GM23338 (cell line): ENCODE data around the gene ACAD8. TPM values are rescaled to one million over a fixed set of nuclear protein-coding genes. Genes with fewer than 3 reads are reported as not detected.

Source experiments
- ATAC-seq: fragments of 200-7000 bp; cut with Tn5 transposase; 3 replicates; pipeline ENCODE4 v1.9.1; 2020
- DNase-seq: peaks from one replicate; pipeline ENCODE4 v3.0.0-alpha.2; 2015; ENCODE audit warnings: low spot score
- H2AFZ ChIP-seq: fragments of 200-600 bp; sonication (generic); 2 replicates; pipeline ENCODE4 v1.8.0; 2016; ENCODE audit warnings: antibody characterized with exemption, mild to moderate bottlenecking, moderate library complexity
- H3F3A ChIP-seq: fragments of 200-600 bp; sonication (generic); replicated peaks from 2 replicates; pipeline ENCODE4 v1.8.0; 2017; ENCODE audit warnings: antibody characterized with exemption, mixed run types, low read depth
- H3K27ac ChIP-seq: fragments of 200-600 bp; sonication (generic); 2 replicates; pipeline ENCODE4 v1.6.1; 2016; ENCODE audit warnings: low read depth
- H3K27me3 ChIP-seq: fragments of 200-600 bp; sonication (generic); 2 replicates; pipeline ENCODE4 v1.8.0; 2016; ENCODE audit warnings: mild to moderate bottlenecking, mixed run types, moderate library complexity; ENCODE audit not compliant: insufficient read depth
- H3K36me3 ChIP-seq: fragments of 200-600 bp; sonication (generic); 2 replicates; pipeline ENCODE4 v1.8.0; 2016; ENCODE audit warnings: mild to moderate bottlenecking; ENCODE audit not compliant: insufficient read depth
- H3K4me1 ChIP-seq: fragments of 200-600 bp; sonication (generic); 2 replicates; pipeline ENCODE4 v1.8.0; 2016; ENCODE audit warnings: mild to moderate bottlenecking, moderate library complexity; ENCODE audit not compliant: insufficient read depth
- H3K4me2 ChIP-seq: fragments of 200-600 bp; sonication (generic); 2 replicates; pipeline ENCODE4 v1.7.1; 2017; ENCODE audit warnings: mixed run types
- H3K4me3 ChIP-seq: fragments of 200-600 bp; sonication (generic); 2 replicates; pipeline ENCODE4 v1.6.1; 2016; ENCODE audit warnings: mixed run types
- H3K79me2 ChIP-seq: fragments of 200-600 bp; sonication (generic); replicated peaks from 2 replicates; pipeline ENCODE4 v1.8.0; 2017; ENCODE audit warnings: mild to moderate bottlenecking; ENCODE audit not compliant: insufficient read depth
- H3K9me2 ChIP-seq: fragments of 200-600 bp; sonication (generic); 2 replicates; pipeline ENCODE4 v1.8.0; 2017; ENCODE audit not compliant: insufficient read depth
- H4K20me1 ChIP-seq: fragments of 200-600 bp; sonication (generic); replicated peaks from 2 replicates; pipeline ENCODE4 v1.8.0; 2017; ENCODE audit warnings: mild to moderate bottlenecking; ENCODE audit not compliant: insufficient read depth
- H3K27ac Mint-ChIP-seq: 2 replicates; pipeline ENCODE4 v1.8.0; 2020; ENCODE audit warnings: inconsistent platforms, mild to moderate bottlenecking, moderate library complexity, mixed read lengths
- H3K27me3 Mint-ChIP-seq: 3 replicates; pipeline ENCODE4 v1.8.0; 2022; ENCODE audit warnings: low read depth, mild to moderate bottlenecking, moderate library complexity, mixed read lengths, inconsistent platforms; ENCODE audit not compliant: insufficient read depth, poor library complexity
- H3K36me3 Mint-ChIP-seq: 3 replicates; pipeline ENCODE4 v1.8.0; 2021; ENCODE audit warnings: low read depth, mild to moderate bottlenecking, inconsistent platforms, moderate library complexity, mixed read lengths
- H3K4me1 Mint-ChIP-seq: 3 replicates; pipeline ENCODE4 v1.8.0; 2020; ENCODE audit warnings: mild to moderate bottlenecking, inconsistent platforms, mixed read lengths
- H3K4me3 Mint-ChIP-seq: 3 replicates; pipeline ENCODE4 v1.8.0; 2021; ENCODE audit warnings: moderate library complexity, mild to moderate bottlenecking, inconsistent platforms, mixed read lengths
- H3K9me3 Mint-ChIP-seq: 3 replicates; pipeline ENCODE4 v1.8.0; 2020; ENCODE audit warnings: moderate library complexity, mild to moderate bottlenecking, inconsistent platforms, mixed read lengths
- CREB1 ChIP-seq: fragments of 250-450 bp; sonication (Bioruptor Pico); IDR thresholded peaks from 2 replicates; pipeline ENCODE4 v1.5.0; 2020; ENCODE audit warnings: low read depth, mild to moderate bottlenecking, moderate library complexity
- CTCF ChIP-seq, 2 experiments: fragments of 200-600 bp in 1 of 2; sonication (generic) in 1 of 2; conservative IDR thresholded peaks; 2 replicates each; pipeline versions ENCODE4 v1.5.1 to v1.6.1; 2016 to 2017; ENCODE audit warnings: antibody characterized with exemption in 2 of 2, low read depth in 2 of 2, mild to moderate bottlenecking in 2 of 2, moderate library complexity in 1 of 2
- ETS1 ChIP-seq: IDR thresholded peaks from 2 replicates; pipeline ENCODE4 v1.6.1; 2016; ENCODE audit warnings: antibody characterized with exemption
- EZH2 ChIP-seq: fragments of 200-600 bp; sonication (generic); IDR thresholded peaks from one replicate; pipeline ENCODE4 v1.8.0; 2017; ENCODE audit warnings: antibody characterized with exemption, mild to moderate bottlenecking, low read depth; ENCODE audit not compliant: unreplicated experiment
- EZH2phosphoT487 ChIP-seq: fragments of 200-600 bp; sonication (generic); IDR thresholded peaks from one replicate; pipeline ENCODE4 v1.8.1; 2018; ENCODE audit warnings: antibody characterized with exemption; ENCODE audit not compliant: unreplicated experiment
- JUNB ChIP-seq: IDR thresholded peaks from one replicate; pipeline ENCODE4 v1.6.1; 2016; ENCODE audit warnings: antibody characterized with exemption; ENCODE audit not compliant: unreplicated experiment
- NANOG ChIP-seq: IDR thresholded peaks from 2 replicates; pipeline ENCODE4 v1.6.1; 2016; ENCODE audit warnings: antibody characterized with exemption, borderline replicate concordance
- POLR2AphosphoS5 ChIP-seq: IDR thresholded peaks from 2 replicates; pipeline ENCODE4 v1.6.1; 2016; ENCODE audit warnings: antibody characterized with exemption, low read depth
- REST ChIP-seq: IDR thresholded peaks from one replicate; pipeline ENCODE4 v1.6.1; 2018; ENCODE audit warnings: antibody characterized with exemption; ENCODE audit not compliant: unreplicated experiment
- STAT1 ChIP-seq: IDR thresholded peaks from one replicate; pipeline ENCODE4 v1.6.1; 2016; ENCODE audit warnings: antibody characterized with exemption; ENCODE audit not compliant: unreplicated experiment
- ZNF114 ChIP-seq: fragments of 250-450 bp; sonication (Bioruptor Pico); IDR thresholded peaks from 2 replicates; pipeline ENCODE4 v1.5.0; 2020; ENCODE audit warnings: mild to moderate bottlenecking, moderate library complexity
- ZNF331 ChIP-seq: fragments of 250-450 bp; sonication (Bioruptor Pico); IDR thresholded peaks from 2 replicates; pipeline ENCODE4 v1.5.0; 2020; ENCODE audit warnings: low read depth, mild to moderate bottlenecking, moderate library complexity
- ZNF462 ChIP-seq: fragments of 250-450 bp; sonication (Bioruptor Pico); IDR thresholded peaks from 2 replicates; pipeline ENCODE4 v1.5.0; 2020; ENCODE audit warnings: mild to moderate bottlenecking, moderate library complexity
- polyA plus RNA-seq: library from polyadenylated mRNA; unstranded; fragments of >200 nt; fragmentation: Nextera tagmentation; extraction: Ambion mirVana; gene quantifications from 2 replicates; pipeline ENCODE4 v1.2.1, GENCODE V29; 2016
- total RNA-seq: library from RNA; depleted of rRNA; stranded (reverse); fragments of >200 nt; shearing (Covaris generic); gene quantifications from 2 replicates; pipeline ENCODE4 v1.2.3, GENCODE V29; 2014

Gene ACAD8
- total and polyA plus RNA-seq, 2 experiments from 2014 or later = 43.2 to 65.4 TPM

GRCh38 chr11:134250246-134250645 lies 3.1 kb upstream of the ACAD8 start:
- peaks cover 28% of the 10 kb centered on the region for H3K79me2 ChIP-seq
- no peak for ATAC-seq
- Mint-ChIP-seq H3K9me3 (no peaks in the 10 kb centered on the region), H3K27ac (no peak overlapping the region), H3K4me1 (peaks cover 21% of the 10 kb centered on the region), H3K4me3 (no peak overlapping the region), H3K27me3 (no peaks in the 10 kb centered on the region), H3K36me3 (peaks cover 47% of the 10 kb centered on the region)
- H3K4me1 ChIP-seq = peaks cover 24% of the 10 kb centered on the region
- no peak overlapping the region for H3K4me3 ChIP-seq
- no peak overlapping the region for H3K27ac ChIP-seq
- no peak overlapping the region for H3K4me2 ChIP-seq
- H2AFZ ChIP-seq = no peak overlapping the region
- no peaks in the 10 kb centered on the region for H3K27me3 ChIP-seq
- H3K9me2 ChIP-seq = no peaks in the 10 kb centered on the region
- peaks cover 12% of the 10 kb centered on the region for H4K20me1 ChIP-seq
- peaks cover 24% of the 10 kb centered on the region for H3K36me3 ChIP-seq
- TF ChIP-seq NANOG (no peak), ETS1 (no peak), ZNF114 (CRISPR knock-in tag) (no peak), ZNF462 (CRISPR knock-in tag) (no peak), POLR2AphosphoS5 (no peak), REST (no peak), CTCF (conservative IDR thresholded peaks at IDR 0.05; ENCODE audit: low read depth in 2 of 2) (no peak), ZNF331 (CRISPR knock-in tag) (no peak), CREB1 (CRISPR knock-in tag) (no peak), JUNB (no peak), EZH2phosphoT487 (no peak), STAT1 (no peak), EZH2 (no peak)
- no peaks in the 10 kb centered on the region; the same call in 1 of the 2 replicates for H3F3A ChIP-seq
- no peak for DNase-seq
